Naive thymus-derived CD4-positive, alpha-beta T cell (primary cell): ENCODE data around the gene TGM2. TPM values are rescaled to one million over a fixed set of nuclear protein-coding genes. Genes with fewer than 3 reads are reported as not detected.
A peak's percentile ranks its signal among the peaks of the same experiment; 100 is the strongest.

Experiments
- ATAC-seq: fragments of 150-1000 bp; cut with Tn5 transposase; 2 replicates; pipeline ENCODE4 v1.10.0; 2021; ENCODE audit warnings: mild to moderate bottlenecking, moderate library complexity
- CTCF ChIA-PET: fragments of 350-600 bp; sonication (Branson Sonifier 250); formaldehyde crosslinking; loops from one replicate; lab custom pipeline; 2021; ENCODE audit warnings: antibody characterized with exemption; lab: Charles Lee
- POLR2A ChIA-PET: fragments of 350-600 bp; sonication (Branson Sonifier 250); formaldehyde crosslinking; loops from one replicate; lab custom pipeline; 2021; ENCODE audit warnings: antibody characterized with exemption, inconsistent platforms; lab: Charles Lee
- DNase-seq, 9 donors: peaks; one replicate each; pipeline versions ENCODE4 v3.0.0 to v3.0.0-alpha.2; 2020 to 2022; ENCODE audit warnings: mixed read lengths in 1 of 9
- H3K27ac ChIP-seq: one replicate; pipeline ENCODE4 v1.7.0; 2013; ENCODE audit warnings: mild to moderate bottlenecking, low read depth, low read length, moderate library complexity
- H3K27me3 ChIP-seq, 2 donors: one replicate each; pipeline ENCODE4 v1.7.0; 2013; ENCODE audit warnings: low read length in 2 of 2, mild to moderate bottlenecking in 2 of 2, moderate library complexity in 2 of 2; ENCODE audit not compliant: control insufficient read depth in 2 of 2, insufficient read depth in 2 of 2
- H3K36me3 ChIP-seq, 3 experiments: 1 replicate in 2 of 3; 2 replicates in 1 of 3; pipeline ENCODE4 v1.7.0; 2013; ENCODE audit warnings: low read length in 3 of 3, mild to moderate bottlenecking in 3 of 3, moderate library complexity in 1 of 3; ENCODE audit not compliant: insufficient read depth in 3 of 3, control insufficient read depth in 2 of 3
- H3K4me1 ChIP-seq, 2 donors: one replicate each; pipeline ENCODE4 v1.7.0; 2013; ENCODE audit warnings: low read length in 2 of 2, mild to moderate bottlenecking in 2 of 2, moderate library complexity in 1 of 2; ENCODE audit not compliant: control insufficient read depth in 2 of 2, insufficient read depth in 2 of 2
- H3K4me3 ChIP-seq: 2 replicates; pipeline ENCODE4 v1.7.0; 2013; ENCODE audit warnings: mild to moderate bottlenecking, low read length
- H3K9me3 ChIP-seq, 3 experiments: 1 replicate in 2 of 3; 2 replicates in 1 of 3; pipeline ENCODE4 v1.7.0; 2013; ENCODE audit warnings: low read length in 3 of 3; ENCODE audit not compliant: control insufficient read depth in 2 of 3
- H3K27ac Mint-ChIP-seq, 9 donors: one replicate each; pipeline ENCODE4 v1.8.0; 2020 to 2022; ENCODE audit warnings: mixed read lengths in 9 of 9, mild to moderate bottlenecking in 8 of 9, moderate library complexity in 5 of 9, inconsistent platforms in 2 of 9
- H3K27me3 Mint-ChIP-seq, 5 donors: one replicate each; pipeline ENCODE4 v1.8.0; 2021 to 2022; ENCODE audit warnings: mixed read lengths in 5 of 5, mild to moderate bottlenecking in 1 of 5
- H3K36me3 Mint-ChIP-seq, 5 donors: one replicate each; pipeline ENCODE4 v1.8.0; 2020 to 2022; ENCODE audit warnings: mixed read lengths in 5 of 5, mild to moderate bottlenecking in 3 of 5, inconsistent platforms in 1 of 5
- H3K4me1 Mint-ChIP-seq, 7 donors: one replicate each; pipeline ENCODE4 v1.8.0; 2020 to 2022; ENCODE audit warnings: mixed read lengths in 7 of 7, mild to moderate bottlenecking in 3 of 7, inconsistent platforms in 1 of 7
- H3K4me3 Mint-ChIP-seq, 10 donors: one replicate each; pipeline ENCODE4 v1.8.0; 2020 to 2022; ENCODE audit warnings: mild to moderate bottlenecking in 10 of 10, mixed read lengths in 10 of 10, moderate library complexity in 6 of 10, inconsistent platforms in 2 of 10
- H3K9me3 Mint-ChIP-seq, 11 donors: one replicate each; pipeline ENCODE4 v1.8.0; 2020 to 2022; ENCODE audit warnings: mixed read lengths in 11 of 11, mild to moderate bottlenecking in 4 of 11, inconsistent platforms in 1 of 11, moderate library complexity in 1 of 11
- intact Hi-C, 2 donors: fragments of 100-400 bp; cut with micrococcal nuclease; formaldehyde crosslinking; loops; one replicate each; pipeline ENCODE4 v1.15.1; 2023
- polyA plus RNA-seq, 2 donors: library from polyadenylated mRNA; unstranded; fragments of 300-500 nt; fragmentation: Illumina TruSeq; gene quantifications; one replicate each; pipeline ENCODE4 v1.2.3, GENCODE V29; 2021
- total RNA-seq, 6 experiments: library from RNA in 5 of 6; stranded (reverse) in 5 of 6; gene quantifications; 1 replicate in 5 of 6; 2 replicates in 1 of 6; pipeline ENCODE4 v1.2.3 and lab custom pipeline; 2021 to 2026

The TGM2 gene
- total and polyA plus RNA-seq, 7 experiments from 2014 or later, result 0.11 to 0.94 (median 0.19) TPM; not detected in 2

- Histone ChIP-seq H3K27ac (no peak overlapping the region), H3K4me1 (no peaks in the 10 kb centered on the region), H3K27me3 (no peaks in the 10 kb centered on the region), H3K36me3 (no peaks in the 10 kb centered on the region), H3K4me3 (no peak overlapping the region), H3K9me3 (no peaks in the 10 kb centered on the region)
- no peak for DNase-seq
- Mint-ChIP-seq H3K27ac (no peak overlapping the region), H3K36me3 (no peaks in the 10 kb centered on the region), H3K4me3 (peak overlapping the region in 1 of 10 donors; percentile 41), H3K27me3 (peaks cover 0 to 5% (median 0%) of the 10 kb centered on the region in 5 donors), H3K9me3 (no peaks in the 10 kb centered on the region), H3K4me1 (peaks cover 0 to 6% (median 0%) of the 10 kb centered on the region in 7 donors)
- ChIA-PET CTCF (no interaction called here), POLR2A (no interaction called here)
- intact Hi-C loops, result no loop called here
- no peak for ATAC-seq
These were observed 36.4 kb downstream of the TGM2 start for GRCh38 chr20:38128691-38129090.

- Mint-ChIP-seq H3K36me3 (no peaks in the 10 kb centered on the region), H3K4me1 (peaks cover 0 to 4% (median 0%) of the 10 kb centered on the region in 7 donors), H3K9me3 (no peaks in the 10 kb centered on the region), H3K27me3 (peaks cover 0 to 5% (median 0%) of the 10 kb centered on the region in 5 donors), H3K4me3 (no peak overlapping the region), H3K27ac (no peak overlapping the region)
- intact Hi-C loops, result no loop called here
- ChIA-PET POLR2A (no interaction called here), CTCF (no interaction called here)
- DNase-seq (no peak), ATAC-seq (no peak)
- Histone ChIP-seq H3K36me3 (no peaks in the 10 kb centered on the region), H3K9me3 (no peaks in the 10 kb centered on the region), H3K27me3 (no peaks in the 10 kb centered on the region), H3K4me3 (no peak overlapping the region), H3K27ac (no peak overlapping the region), H3K4me1 (no peaks in the 10 kb centered on the region)
These were observed 37.0 kb downstream of the TGM2 start for GRCh38 chr20:38127920-38128528.

- no peaks in the 10 kb centered on the region for H3K4me1 ChIP-seq
- H3K4me3 ChIP-seq, result no peak overlapping the region
- no peak overlapping the region for H3K27ac Mint-ChIP-seq
- H3K27me3 ChIP-seq, result no peaks in the 10 kb centered on the region
- H3K9me3 ChIP-seq, result no peaks in the 10 kb centered on the region
- intact Hi-C loops, result no loop called here
- H3K27ac ChIP-seq, result no peak overlapping the region
- peaks cover 0 to 5% (median 0%) of the 10 kb centered on the region in 5 donors for H3K27me3 Mint-ChIP-seq
- H3K36me3 Mint-ChIP-seq, result no peaks in the 10 kb centered on the region
- no peaks in the 10 kb centered on the region for H3K9me3 Mint-ChIP-seq
- no peak for ATAC-seq
- peaks cover 0 to 12% (median 0%) of the 10 kb centered on the region in 7 donors for H3K4me1 Mint-ChIP-seq
- ChIA-PET CTCF (no interaction called here), POLR2A (no interaction called here)
- no peak for DNase-seq
- H3K36me3 ChIP-seq, result no peaks in the 10 kb centered on the region
- no peak overlapping the region for H3K4me3 Mint-ChIP-seq
These were observed 38.0 kb downstream of the TGM2 start for GRCh38 chr20:38126932-38127621.

GRCh38 chr20:38126146-38126921, 38.7 kb downstream of the TGM2 start:
- ATAC-seq, result no peak

GRCh38 chr20:38125157-38126056, 39.7 kb downstream of the TGM2 start:
- H3K27me3 ChIP-seq, result no peaks in the 10 kb centered on the region
- intact Hi-C loops, result no loop called here
- POLR2A ChIA-PET, result no interaction called here
- Mint-ChIP-seq H3K4me3 (no peak overlapping the region), H3K27me3 (peaks cover 0 to under 1% (median 0%) of the 10 kb centered on the region in 5 donors), H3K9me3 (no peaks in the 10 kb centered on the region), H3K27ac (no peak overlapping the region), H3K36me3 (no peaks in the 10 kb centered on the region), H3K4me1 (peaks cover 0 to 12% (median 0%) of the 10 kb centered on the region in 7 donors)
- H3K4me3 ChIP-seq, result no peak overlapping the region
- CTCF ChIA-PET, result no interaction called here
- ATAC-seq (no peak), DNase-seq (no peak)
- H3K4me1 ChIP-seq, result no peaks in the 10 kb centered on the region
- no peaks in the 10 kb centered on the region for H3K9me3 ChIP-seq
- no peaks in the 10 kb centered on the region for H3K36me3 ChIP-seq
- no peak overlapping the region for H3K27ac ChIP-seq

More at GRCh38 chr20:38126146-38126921, 38.7 kb downstream of the TGM2 start:
- Histone ChIP-seq H3K4me1 (no peaks in the 10 kb centered on the region), H3K27ac (no peak overlapping the region), H3K36me3 (no peaks in the 10 kb centered on the region), H3K9me3 (no peaks in the 10 kb centered on the region), H3K27me3 (no peaks in the 10 kb centered on the region), H3K4me3 (no peak overlapping the region)
- no peak for DNase-seq
- H3K4me1 Mint-ChIP-seq, result peaks cover 0 to 12% (median 0%) of the 10 kb centered on the region in 7 donors
- ChIA-PET CTCF (no interaction called here), POLR2A (no interaction called here)
- peaks cover 0 to 5% (median 0%) of the 10 kb centered on the region in 5 donors for H3K27me3 Mint-ChIP-seq
- H3K27ac Mint-ChIP-seq, result no peak overlapping the region
- no peaks in the 10 kb centered on the region for H3K36me3 Mint-ChIP-seq
- intact Hi-C loops, result no loop called here
- H3K9me3 Mint-ChIP-seq, result no peaks in the 10 kb centered on the region
- H3K4me3 Mint-ChIP-seq, result no peak overlapping the region

- DNase-seq, result no peak
- Mint-ChIP-seq H3K27ac (peak overlapping the region in 1 of 9 donors; percentile 76), H3K4me1 (peaks cover 0 to 12% (median 0%) of the 10 kb centered on the region in 7 donors), H3K27me3 (peaks cover 0 to 4% (median 0%) of the 10 kb centered on the region in 5 donors), H3K9me3 (no peaks in the 10 kb centered on the region), H3K4me3 (peak overlapping the region in 1 of 10 donors; percentile 42), H3K36me3 (no peaks in the 10 kb centered on the region)
- ATAC-seq, result no peak
- no peaks in the 10 kb centered on the region for H3K27me3 ChIP-seq
- intact Hi-C loops, result no loop called here
- H3K27ac ChIP-seq, result no peak overlapping the region
- no peak overlapping the region for H3K4me3 ChIP-seq
- no peaks in the 10 kb centered on the region for H3K4me1 ChIP-seq
- ChIA-PET CTCF (no interaction called here), POLR2A (no interaction called here)
- no peaks in the 10 kb centered on the region for H3K9me3 ChIP-seq
- no peaks in the 10 kb centered on the region for H3K36me3 ChIP-seq
These were observed 42.0 kb downstream of the TGM2 start for GRCh38 chr20:38123021-38123587.
